GM12878 (cell line): ENCODE results near the gene CENPS. TPM values are rescaled to one million over a fixed set of nuclear protein-coding genes. Genes with fewer than 3 reads are reported as not detected.

ENCODE experiments used
- ATAC-seq: fragments of 200-7000 bp; cut with Tn5 transposase; 3 replicates; pipeline ENCODE4 v1.9.1; 2020; ENCODE audit warnings: mild to moderate bottlenecking, moderate library complexity
- BruUV-seq: library from RNA; stranded (reverse); fragments of 400-500 nt; replicated peaks from 2 replicates; lab custom pipeline; 2021; lab: Mats Ljungman, UMichigan
- CTCF ChIA-PET: fragments of 300-600 bp; sonication (Branson Sonifier 250); formaldehyde crosslinking; extraction: SDS; loops from one replicate; lab custom pipeline; 2021; ENCODE audit warnings: inconsistent platforms; lab: Yijun Ruan, JAX
- POLR2A ChIA-PET: fragments of 350-600 bp; formaldehyde crosslinking; extraction: SDS; loops from one replicate; lab custom pipeline; 2021; ENCODE audit warnings: inconsistent platforms; lab: Charles Lee
- RAD21 ChIA-PET: fragments of 300-600 bp; sonication (Branson Sonifier 250); formaldehyde crosslinking; loops from one replicate; lab custom pipeline; 2023; ENCODE audit warnings: antibody characterized with exemption; ENCODE audit not compliant: unreplicated experiment; lab: Charles Lee
- SMC1A ChIA-PET: fragments of 300-600 bp; sonication (Branson Sonifier 250); formaldehyde crosslinking; loops from one replicate; lab custom pipeline; 2023; ENCODE audit not compliant: unreplicated experiment, uncharacterized antibody; lab: Charles Lee
- DNase-seq: peaks from one replicate; pipeline ENCODE4 v3.0.0-alpha.2; 2011; ENCODE audit warnings: low read depth, low spot score
- FAIRE-seq: peaks from 3 replicates; lab custom pipeline; 2011; peaks lifted over from hg19 to GRCh38; lab: Jason Lieb, UNC
- H2AFZ ChIP-seq: 2 replicates; pipeline ENCODE4 v1.6.0; 2011; ENCODE audit warnings: low read depth, low read length, control low read depth; ENCODE audit not compliant: control insufficient read depth
- H3K27ac ChIP-seq: 2 replicates; pipeline ENCODE4 v1.5.1; 2011; ENCODE audit warnings: control low read depth; ENCODE audit not compliant: control insufficient read depth, insufficient read depth
- H3K27me3 ChIP-seq, 2 experiments: replicated peaks in 1 of 2; 2 replicates each; pipeline versions ENCODE4 v1.6.0 to v1.6.1; 2011; ENCODE audit warnings: low read length in 1 of 2; ENCODE audit not compliant: control insufficient read depth in 2 of 2, insufficient read depth in 2 of 2
- H3K36me3 ChIP-seq, 2 experiments: 2 replicates each; pipeline ENCODE4 v1.5.1; 2011; ENCODE audit warnings: low read length in 1 of 2; ENCODE audit not compliant: control insufficient read depth in 2 of 2, insufficient read depth in 2 of 2
- H3K4me1 ChIP-seq: 2 replicates; pipeline ENCODE4 v1.6.1; 2011; ENCODE audit warnings: mild to moderate bottlenecking, low read length, moderate library complexity, mixed read lengths; ENCODE audit not compliant: control insufficient read depth, insufficient read depth
- H3K4me2 ChIP-seq: 2 replicates; pipeline ENCODE4 v1.6.0; 2011; ENCODE audit warnings: control low read depth; ENCODE audit not compliant: control insufficient read depth, insufficient read depth
- H3K4me3 ChIP-seq: fragments of 200-600 bp; sonication (generic); 2 replicates; pipeline ENCODE4 v1.5.1; 2016
- H3K79me2 ChIP-seq: 2 replicates; pipeline ENCODE4 v1.6.0; 2011; ENCODE audit warnings: low read length; ENCODE audit not compliant: control insufficient read depth, insufficient read depth
- H3K9ac ChIP-seq: 2 replicates; pipeline ENCODE4 v1.8.0; 2011; ENCODE audit warnings: low read length, control low read depth, mixed read lengths; ENCODE audit not compliant: control insufficient read depth, insufficient read depth
- H3K9me3 ChIP-seq: replicated peaks from 3 replicates; pipeline ENCODE4 v1.5.1; 2011; ENCODE audit warnings: mild to moderate bottlenecking, low read length; ENCODE audit not compliant: control insufficient read depth, insufficient read depth
- H4K20me1 ChIP-seq: 2 replicates; pipeline ENCODE4 v1.6.0; 2011; ENCODE audit not compliant: control insufficient read depth, insufficient read depth
- ATF7 ChIP-seq: fragments of 450-650 bp; IDR thresholded peaks from 2 replicates; pipeline ENCODE4 v1.6.1; 2016; ENCODE audit warnings: low read depth, mild to moderate bottlenecking
- BHLHE40 ChIP-seq, 2 experiments: fragments of 450-650 bp in 1 of 2; IDR thresholded peaks; 2 replicates each; pipeline ENCODE4 v1.6.1; 2011 to 2017; ENCODE audit warnings: low read depth in 2 of 2, borderline replicate concordance in 1 of 2, improper control_type of control experiment in 1 of 2, low read length in 1 of 2, mild to moderate bottlenecking in 1 of 2
- CEBPB ChIP-seq, 2 experiments: fragments of 150-350 bp in 1 of 2; IDR thresholded peaks; 2 replicates each; pipeline ENCODE4 v1.6.1; 2012 to 2014; ENCODE audit warnings: low read depth in 2 of 2, low read length in 2 of 2, borderline replicate concordance in 1 of 2, inconsistent platforms in 1 of 2
- CHD4 ChIP-seq: fragments of 200-600 bp; sonication (generic); IDR thresholded peaks from 2 replicates; pipeline ENCODE4 v1.6.1; 2016; ENCODE audit warnings: mild to moderate bottlenecking
- CREM ChIP-seq: IDR thresholded peaks from 2 replicates; pipeline ENCODE4 v1.6.1; 2014; ENCODE audit warnings: antibody characterized with exemption, low read depth
- DPF2 ChIP-seq: fragments of 450-650 bp; IDR thresholded peaks from 2 replicates; pipeline ENCODE4 v1.6.1; 2017; ENCODE audit warnings: mild to moderate bottlenecking
- EGR1 ChIP-seq, 2 experiments: IDR thresholded peaks; 1 replicate in 1 of 2; 2 replicates in 1 of 2; pipeline ENCODE4 v1.6.1; 2011 to 2012; ENCODE audit warnings: low read depth in 2 of 2, low read length in 2 of 2, borderline replicate concordance in 1 of 2, mild to moderate bottlenecking in 1 of 2, moderate library complexity in 1 of 2
- ETV6 ChIP-seq, 2 experiments: fragments of 450-650 bp in 1 of 2; IDR thresholded peaks in 1 of 2; conservative IDR thresholded peaks in 1 of 2; 2 replicates each; pipeline ENCODE4 v1.6.1; 2014; ENCODE audit warnings: antibody characterized with exemption in 1 of 2, borderline replicate concordance in 1 of 2, low read depth in 1 of 2, mild to moderate bottlenecking in 1 of 2, moderate library complexity in 1 of 2
- KAT2A ChIP-seq: conservative IDR thresholded peaks from 2 replicates; pipeline ENCODE4 v1.6.1; 2011; ENCODE audit warnings: low read depth, low read length; ENCODE audit not compliant: control insufficient read depth
- KDM1A ChIP-seq: fragments of 200-600 bp; sonication (generic); IDR thresholded peaks from 2 replicates; pipeline ENCODE4 v1.6.1; 2016; ENCODE audit warnings: borderline replicate concordance
- POLR2AphosphoS5 ChIP-seq: IDR thresholded peaks from 2 replicates; pipeline ENCODE4 v1.6.1; 2011; ENCODE audit warnings: mild to moderate bottlenecking, low read length, inconsistent platforms
- RCOR1 ChIP-seq: conservative IDR thresholded peaks from 2 replicates; pipeline ENCODE4 v1.6.1; 2012; ENCODE audit warnings: low read depth, low read length, improper control_type of control experiment
- TARDBP ChIP-seq: IDR thresholded peaks from 2 replicates; pipeline ENCODE4 v1.6.1; 2016; ENCODE audit warnings: borderline replicate concordance
- TCF12 ChIP-seq: IDR thresholded peaks from 2 replicates; pipeline ENCODE4 v1.6.1; 2011; ENCODE audit warnings: low read depth, mild to moderate bottlenecking, low read length
- TCF3 ChIP-seq: IDR thresholded peaks from 2 replicates; pipeline ENCODE4 v1.6.1; 2012; ENCODE audit warnings: low read depth, mild to moderate bottlenecking, low read length, borderline replicate concordance; ENCODE audit not compliant: insufficient read depth
- ZBED1 ChIP-seq: IDR thresholded peaks from 2 replicates; pipeline ENCODE4 v1.6.1; 2016; ENCODE audit warnings: borderline replicate concordance
- WGBS: methylation state at CpG from one replicate; pipeline ENCODE4 v1.1.6; 2016; ENCODE audit warnings: low lambda C conversion rate; ENCODE audit not compliant: insufficient replicate concordance, insufficient coverage; ENCODE audit errors: missing lambda C conversion rate; 5-methylcytosine and 5-hydroxymethylcytosine counted together
- in situ Hi-C: fragments of 300-500 bp; cut with MboI; formaldehyde crosslinking; loops from 9 replicates; pipeline ENCODE4 v1.14.3; 2018; ENCODE audit warnings: mixed read lengths
- intact Hi-C: fragments of 100-400 bp; cut with micrococcal nuclease; formaldehyde crosslinking; loops from one replicate; pipeline ENCODE4 v1.14.2; 2022; ENCODE audit not compliant: unreplicated experiment
- polyA plus RNA-seq, 11 experiments: library from polyadenylated mRNA; depleted of rRNA in 4 of 11; unstranded in 6 of 11; stranded (reverse) in 5 of 11; fragments of >200 nt; fragmentation: Nextera tagmentation in 4 of 11; fragmentation: Illumina TruSeq in 1 of 11; extraction: Ambion mirVana in 4 of 11; extraction: Trizol in 1 of 11; gene quantifications; 1 replicate in 1 of 11; 2 replicates in 10 of 11; pipeline versions ENCODE4 v1.2.1 to v1.2.3, GENCODE V29; 2011 to 2016; ENCODE audit warnings: inconsistent platforms in 2 of 11, missing spikeins in 2 of 11, low read depth in 1 of 11
- total RNA-seq, 4 experiments: library from RNA; depleted of rRNA in 3 of 4; stranded (reverse); fragments of >200 nt in 3 of 4; fragmentation: Illumina TruSeq in 1 of 4; extraction: Trizol in 1 of 4; gene quantifications; 2 replicates each; pipeline versions ENCODE4 v1.2.1 to v1.2.3, GENCODE V29; 2013 to 2021
- TF ChIP-seq, protein P1 (sequence below): fragments of 150-350 bp; IDR thresholded peaks from 2 replicates; pipeline ENCODE4 v1.6.1; 2016; ENCODE audit warnings: low read depth, low read length
- TF ChIP-seq, protein P2 (sequence below): fragments of 450-650 bp; IDR thresholded peaks from 2 replicates; pipeline ENCODE4 v1.6.1; 2017; ENCODE audit warnings: borderline replicate concordance
- TF ChIP-seq, protein P3 (sequence below): IDR thresholded peaks from 2 replicates; pipeline ENCODE4 v1.6.1; 2011; ENCODE audit warnings: borderline replicate concordance, low read depth, mild to moderate bottlenecking, moderate library complexity, mixed read lengths, low read length; ENCODE audit not compliant: insufficient read depth; ENCODE audit errors: extremely low read length

Gene CENPS
- total and polyA plus RNA-seq, 10 of the 15 experiments (the other 5 are each of a cell fraction or from before 2014, with no cell fraction given) = 9.4 to 51.7 (median 16.7) TPM

DNA sequence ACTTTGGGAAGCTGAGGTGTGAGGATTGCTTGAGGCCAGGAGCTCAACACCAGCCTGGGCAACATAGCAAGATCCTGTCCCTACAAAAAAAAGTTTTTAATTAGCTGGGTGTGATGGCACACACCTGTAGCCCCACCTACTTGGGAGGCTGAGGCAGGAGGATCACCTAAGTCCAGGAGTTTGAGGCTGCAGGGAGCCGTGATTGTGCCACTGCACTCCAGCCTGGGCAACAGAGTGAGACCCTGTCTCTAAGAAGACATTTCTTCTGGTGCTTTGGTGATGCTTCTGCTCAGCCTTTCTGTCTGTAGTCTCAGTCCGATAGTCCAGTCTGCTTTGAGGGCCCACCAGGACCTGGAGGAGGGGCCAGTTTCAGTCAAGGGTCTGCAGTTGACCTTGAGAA, 23.0 kb upstream of the CENPS start:
- H3K79me2 ChIP-seq = no peaks in the 10 kb centered on the region
- ATAC-seq (no peak), DNase-seq (no peak), FAIRE-seq (no peak)
- in situ Hi-C loops (no loop called here), intact Hi-C loops (no loop called here)
- SMC1A ChIA-PET = no interaction called here
- H3K27ac ChIP-seq = no peak overlapping the region
- no TSS peak for BruUV-seq
- no peaks in the 10 kb centered on the region for H4K20me1 ChIP-seq
- POLR2A ChIA-PET = interaction anchor here (0.6 kb wide), 1 partner anchor 339 kb away, joined by 3 read pairs; no protein-coding TSS in a partner anchor
- no peak overlapping the region for H3K4me3 ChIP-seq
- no peak overlapping the region for H3K9ac ChIP-seq
- TF ChIP-seq RCOR1 = no peak
- TF ChIP-seq BHLHE40 (IDR thresholded peaks at IDR 0.05; ENCODE audit: borderline replicate concordance in 1 of 2, low read depth in 2 of 2, low read length in 1 of 2) = no peak
- TF ChIP-seq CREM = no peak
- TF ChIP-seq, protein P1, sequence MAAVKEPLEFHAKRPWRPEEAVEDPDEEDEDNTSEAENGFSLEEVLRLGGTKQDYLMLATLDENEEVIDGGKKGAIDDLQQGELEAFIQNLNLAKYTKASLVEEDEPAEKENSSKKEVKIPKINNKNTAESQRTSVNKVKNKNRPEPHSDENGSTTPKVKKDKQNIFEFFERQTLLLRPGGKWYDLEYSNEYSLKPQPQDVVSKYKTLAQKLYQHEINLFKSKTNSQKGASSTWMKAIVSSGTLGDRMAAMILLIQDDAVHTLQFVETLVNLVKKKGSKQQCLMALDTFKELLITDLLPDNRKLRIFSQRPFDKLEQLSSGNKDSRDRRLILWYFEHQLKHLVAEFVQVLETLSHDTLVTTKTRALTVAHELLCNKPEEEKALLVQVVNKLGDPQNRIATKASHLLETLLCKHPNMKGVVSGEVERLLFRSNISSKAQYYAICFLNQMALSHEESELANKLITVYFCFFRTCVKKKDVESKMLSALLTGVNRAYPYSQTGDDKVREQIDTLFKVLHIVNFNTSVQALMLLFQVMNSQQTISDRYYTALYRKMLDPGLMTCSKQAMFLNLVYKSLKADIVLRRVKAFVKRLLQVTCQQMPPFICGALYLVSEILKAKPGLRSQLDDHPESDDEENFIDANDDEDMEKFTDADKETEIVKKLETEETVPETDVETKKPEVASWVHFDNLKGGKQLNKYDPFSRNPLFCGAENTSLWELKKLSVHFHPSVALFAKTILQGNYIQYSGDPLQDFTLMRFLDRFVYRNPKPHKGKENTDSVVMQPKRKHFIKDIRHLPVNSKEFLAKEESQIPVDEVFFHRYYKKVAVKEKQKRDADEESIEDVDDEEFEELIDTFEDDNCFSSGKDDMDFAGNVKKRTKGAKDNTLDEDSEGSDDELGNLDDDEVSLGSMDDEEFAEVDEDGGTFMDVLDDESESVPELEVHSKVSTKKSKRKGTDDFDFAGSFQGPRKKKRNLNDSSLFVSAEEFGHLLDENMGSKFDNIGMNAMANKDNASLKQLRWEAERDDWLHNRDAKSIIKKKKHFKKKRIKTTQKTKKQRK = no peak
- TF ChIP-seq TCF3 = no peak
- TF ChIP-seq EGR1 (IDR thresholded peaks at IDR 0.05; ENCODE audit: borderline replicate concordance in 1 of 2, low read depth in 2 of 2, low read length in 2 of 2) = no peak
- TF ChIP-seq POLR2AphosphoS5 = no peak
- TF ChIP-seq TCF12 = no peak
- no peak for TF ChIP-seq CHD4
- no peak for TF ChIP-seq ETV6 (conservative IDR thresholded peaks at IDR 0.05 in 1 of 2, IDR thresholded peaks at IDR 0.05 in 1 of 2; ENCODE audit: borderline replicate concordance in 1 of 2, low read depth in 1 of 2)
- no peak for TF ChIP-seq CEBPB (IDR thresholded peaks at IDR 0.05; ENCODE audit: borderline replicate concordance in 1 of 2, low read depth in 2 of 2, low read length in 2 of 2)
- TF ChIP-seq ZBED1 = no peak
- TF ChIP-seq, protein P2, sequence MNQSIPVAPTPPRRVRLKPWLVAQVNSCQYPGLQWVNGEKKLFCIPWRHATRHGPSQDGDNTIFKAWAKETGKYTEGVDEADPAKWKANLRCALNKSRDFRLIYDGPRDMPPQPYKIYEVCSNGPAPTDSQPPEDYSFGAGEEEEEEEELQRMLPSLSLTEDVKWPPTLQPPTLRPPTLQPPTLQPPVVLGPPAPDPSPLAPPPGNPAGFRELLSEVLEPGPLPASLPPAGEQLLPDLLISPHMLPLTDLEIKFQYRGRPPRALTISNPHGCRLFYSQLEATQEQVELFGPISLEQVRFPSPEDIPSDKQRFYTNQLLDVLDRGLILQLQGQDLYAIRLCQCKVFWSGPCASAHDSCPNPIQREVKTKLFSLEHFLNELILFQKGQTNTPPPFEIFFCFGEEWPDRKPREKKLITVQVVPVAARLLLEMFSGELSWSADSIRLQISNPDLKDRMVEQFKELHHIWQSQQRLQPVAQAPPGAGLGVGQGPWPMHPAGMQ = no peak
- no peak for TF ChIP-seq TARDBP
- TF ChIP-seq DPF2 = no peak
- TF ChIP-seq KDM1A = no peak
- TF ChIP-seq KAT2A = no peak
- no peak for TF ChIP-seq ATF7
- TF ChIP-seq, protein P3, sequence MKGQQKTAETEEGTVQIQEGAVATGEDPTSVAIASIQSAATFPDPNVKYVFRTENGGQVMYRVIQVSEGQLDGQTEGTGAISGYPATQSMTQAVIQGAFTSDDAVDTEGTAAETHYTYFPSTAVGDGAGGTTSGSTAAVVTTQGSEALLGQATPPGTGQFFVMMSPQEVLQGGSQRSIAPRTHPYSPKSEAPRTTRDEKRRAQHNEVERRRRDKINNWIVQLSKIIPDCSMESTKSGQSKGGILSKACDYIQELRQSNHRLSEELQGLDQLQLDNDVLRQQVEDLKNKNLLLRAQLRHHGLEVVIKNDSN = no peak
- H2AFZ ChIP-seq = no peak overlapping the region
- RAD21 ChIA-PET = interaction anchor here (0.6 to 1.2 kb wide), 2 partner anchors 19 to 208 kb away, joined by 3 to 5 read pairs; no protein-coding TSS in a partner anchor
- CTCF ChIA-PET = no interaction called here
- peaks cover 25 to 37% of the 10 kb centered on the region in 2 experiments for H3K36me3 ChIP-seq
- no peaks in the 10 kb centered on the region for H3K27me3 ChIP-seq
- H3K4me2 ChIP-seq = no peak overlapping the region
- no peaks in the 10 kb centered on the region for H3K9me3 ChIP-seq
- 100% methylated on average over 2 of the region's 2 CpGs for WGBS
- no peaks in the 10 kb centered on the region for H3K4me1 ChIP-seq
